HTR-8/SVneo (cell line): ENCODE measurements around the gene GALNT16.
"Not testable (repeated sequence)": the region's sequence is repeated elsewhere in the genome, so short reads cannot be mapped to it uniquely, and the experiment has no call there.

Source experiments
- DNase-seq: peaks from one replicate; pipeline ENCODE4 v3.0.0; 2011; ENCODE audit warnings: low spot score, mixed read lengths; ENCODE audit not compliant: insufficient read length
- FAIRE-seq: peaks from 2 replicates; lab custom pipeline; 2011; peaks lifted over from hg19 to GRCh38; lab: Jason Lieb, UNC

GALNT16 gene

GRCh38 chr14:69252851-69253250 is 7.1 kb upstream of the GALNT16 start:
- no peak for FAIRE-seq
- DNase-seq = no peak

GRCh38 chr14:69259168-69259526 is 811 bp upstream of the GALNT16 start:
- FAIRE-seq (no peak), DNase-seq (no peak)

- DNase-seq (peak; percentile 55), FAIRE-seq (peak; percentile 98)
These were observed 367 bp downstream of the GALNT16 start for GRCh38 chr14:69260190-69260860.

- FAIRE-seq = peak; percentile 62
- DNase-seq = no peak
These were observed 1.1 kb downstream of the GALNT16 start for GRCh38 chr14:69260861-69261564.

GRCh38 chr14:69261761-69262331 is 1.9 kb downstream of the GALNT16 start:
- DNase-seq = no peak
- peak; percentile 16 for FAIRE-seq

- DNase-seq (no peak), FAIRE-seq (no peak)
These were observed 2.6 kb downstream of the GALNT16 start for GRCh38 chr14:69262516-69262915.

- FAIRE-seq = peak; percentile 96
- DNase-seq = peak; percentile 89
These were observed 3.4 kb downstream of the GALNT16 start for GRCh38 chr14:69263364-69263763.

- DNase-seq (no peak), FAIRE-seq (no peak)
These were observed 3.8 kb downstream of the GALNT16 start for GRCh38 chr14:69263771-69264170.

- FAIRE-seq = peak; percentile 4
These were observed 6.8 kb downstream of the GALNT16 start for GRCh38 chr14:69266572-69267345.

GRCh38 chr14:69267492-69267891 is 7.5 kb downstream of the GALNT16 start:
- FAIRE-seq (peak; percentile 92), DNase-seq (no peak)

More at GRCh38 chr14:69266572-69267345, 6.8 kb downstream of the GALNT16 start:
- no peak for DNase-seq

- FAIRE-seq (no peak), DNase-seq (no peak)
These were observed 8.3 kb downstream of the GALNT16 start for GRCh38 chr14:69268223-69268622.

- FAIRE-seq = no peak
- DNase-seq = peak; percentile 76
These were observed 8.8 kb downstream of the GALNT16 start for GRCh38 chr14:69268763-69269162.

- no peak for DNase-seq
- FAIRE-seq = peak; percentile 100
These were observed 9.4 kb downstream of the GALNT16 start for GRCh38 chr14:69269381-69269780.

- FAIRE-seq (no peak), DNase-seq (no peak)
These were observed 10.1 kb downstream of the GALNT16 start for GRCh38 chr14:69270097-69270496.

- FAIRE-seq = peak; percentile 55
- DNase-seq = peak; percentile 69
These were observed 11.1 kb downstream of the GALNT16 start for GRCh38 chr14:69270795-69271708.

GRCh38 chr14:69274321-69274720 is 14.4 kb downstream of the GALNT16 start:
- DNase-seq (no peak), FAIRE-seq (no peak)

- FAIRE-seq (peak; percentile 85), DNase-seq (no peak)
These were observed 15.4 kb downstream of the GALNT16 start for GRCh38 chr14:69275331-69275730.

GRCh38 chr14:69277356-69277755 is 17.4 kb downstream of the GALNT16 start:
- FAIRE-seq, DNase-seq: not testable (repeated sequence)

- FAIRE-seq (no peak), DNase-seq (no peak)
These were observed 20.9 kb downstream of the GALNT16 start for GRCh38 chr14:69280746-69281291.
